CD8-positive, alpha-beta memory T cell (primary cell): ENCODE data around the gene CDH15. TPM values are rescaled to one million over a fixed set of nuclear protein-coding genes. Genes with fewer than 3 reads are reported as not detected.

ENCODE experiments used
- CTCF ChIA-PET: fragments of 350-600 bp; sonication (Branson Sonifier 250); formaldehyde crosslinking; loops from one replicate; lab custom pipeline; 2021; ENCODE audit warnings: antibody characterized with exemption; lab: Charles Lee
- POLR2A ChIA-PET: fragments of 350-600 bp; sonication (Branson Sonifier 250); formaldehyde crosslinking; loops from one replicate; lab custom pipeline; 2021; ENCODE audit warnings: antibody characterized with exemption; lab: Charles Lee
- DNase-seq, 5 donors: peaks; one replicate each; pipeline versions ENCODE4 v3.0.0 to v3.0.0-alpha.2; 2020 to 2022; ENCODE audit warnings: mixed read lengths in 1 of 5
- H3K27ac ChIP-seq: one replicate; pipeline ENCODE4 v1.7.0; 2013; ENCODE audit warnings: low read depth, mild to moderate bottlenecking, low read length, moderate library complexity
- H3K27me3 ChIP-seq: 2 replicates; pipeline ENCODE4 v1.7.0; 2013; ENCODE audit warnings: low read length, mild to moderate bottlenecking; ENCODE audit not compliant: insufficient read depth, poor library complexity, severe bottlenecking
- H3K36me3 ChIP-seq: 2 replicates; pipeline ENCODE4 v1.7.0; 2013; ENCODE audit warnings: mild to moderate bottlenecking, low read length, moderate library complexity; ENCODE audit not compliant: insufficient read depth
- H3K4me1 ChIP-seq: 2 replicates; pipeline ENCODE4 v1.7.0; 2013; ENCODE audit warnings: mild to moderate bottlenecking, low read length, moderate library complexity; ENCODE audit not compliant: insufficient read depth
- H3K4me3 ChIP-seq: 2 replicates; pipeline ENCODE4 v1.7.0; 2013; ENCODE audit warnings: mild to moderate bottlenecking, low read length
- H3K9me3 ChIP-seq: 2 replicates; pipeline ENCODE4 v1.7.0; 2013; ENCODE audit warnings: mild to moderate bottlenecking, low read length
- H3K27ac Mint-ChIP-seq, 8 donors: one replicate each; pipeline ENCODE4 v1.8.0; 2020 to 2021; ENCODE audit warnings: mixed read lengths in 8 of 8, mild to moderate bottlenecking in 6 of 8, inconsistent platforms in 3 of 8, moderate library complexity in 3 of 8
- H3K27me3 Mint-ChIP-seq, 2 donors: one replicate each; pipeline ENCODE4 v1.8.0; 2020 to 2021; ENCODE audit warnings: mixed read lengths in 2 of 2, mild to moderate bottlenecking in 1 of 2, moderate library complexity in 1 of 2
- H3K36me3 Mint-ChIP-seq, 3 donors: one replicate each; pipeline ENCODE4 v1.8.0; 2020 to 2021; ENCODE audit warnings: mixed read lengths in 3 of 3, inconsistent platforms in 1 of 3, mild to moderate bottlenecking in 1 of 3
- H3K4me1 Mint-ChIP-seq, 3 donors: one replicate each; pipeline ENCODE4 v1.8.0; 2020 to 2021; ENCODE audit warnings: mixed read lengths in 3 of 3, inconsistent platforms in 1 of 3, mild to moderate bottlenecking in 1 of 3
- H3K4me3 Mint-ChIP-seq, 7 donors: one replicate each; pipeline ENCODE4 v1.8.0; 2020 to 2021; ENCODE audit warnings: mixed read lengths in 7 of 7, mild to moderate bottlenecking in 6 of 7, moderate library complexity in 4 of 7, inconsistent platforms in 2 of 7
- H3K9me3 Mint-ChIP-seq, 5 donors: one replicate each; pipeline ENCODE4 v1.8.0; 2020 to 2022; ENCODE audit warnings: mixed read lengths in 5 of 5, mild to moderate bottlenecking in 3 of 5, moderate library complexity in 2 of 5, inconsistent platforms in 1 of 5
- polyA plus RNA-seq: library from polyadenylated mRNA; unstranded; fragments of 300-500 nt; fragmentation: Illumina TruSeq; gene quantifications from one replicate; pipeline ENCODE4 v1.2.3, GENCODE V29; 2021
- total RNA-seq, 2 experiments: library from RNA; stranded (reverse); gene quantifications; one replicate each; pipeline ENCODE4 v1.2.3, GENCODE V29; 2021

The CDH15 gene
- total and polyA plus RNA-seq, 3 experiments from 2014 or later = not detected

GRCh38 chr16:89150090-89150835 lies 21.3 kb upstream of the CDH15 start:
- Mint-ChIP-seq H3K4me3 (no peak overlapping the region), H3K36me3 (peaks cover 14 to 56% (median 25%) of the 10 kb centered on the region in 3 donors), H3K4me1 (peaks cover 0 to 4% (median 0%) of the 10 kb centered on the region in 3 donors), H3K27me3 (no peaks in the 10 kb centered on the region), H3K27ac (peak overlapping the region in 3 of 8 donors; percentile 6 to 75 (median 26)), H3K9me3 (peaks cover 0 to 1% (median 0%) of the 10 kb centered on the region in 5 donors)
- H3K4me3 ChIP-seq = no peak overlapping the region
- H3K4me1 ChIP-seq = no peaks in the 10 kb centered on the region
- H3K27me3 ChIP-seq = no peaks in the 10 kb centered on the region
- H3K27ac ChIP-seq = no peak overlapping the region
- H3K36me3 ChIP-seq = no peaks in the 10 kb centered on the region
- ChIA-PET CTCF (no interaction called here), POLR2A (no interaction called here)
- H3K9me3 ChIP-seq = no peaks in the 10 kb centered on the region
- peak in 1 of 5 donors; percentile 17 for DNase-seq

GRCh38 chr16:89150981-89151380 lies 20.6 kb upstream of the CDH15 start:
- H3K4me3 Mint-ChIP-seq = no peak overlapping the region
- peaks cover 0 to 10% (median 2%) of the 10 kb centered on the region in 3 donors for H3K4me1 Mint-ChIP-seq
- H3K27me3 Mint-ChIP-seq = no peaks in the 10 kb centered on the region
- ChIA-PET CTCF (no interaction called here), POLR2A (no interaction called here)
- no peak overlapping the region for H3K27ac ChIP-seq
- no peaks in the 10 kb centered on the region for H3K36me3 ChIP-seq
- no peaks in the 10 kb centered on the region for H3K9me3 ChIP-seq
- H3K4me3 ChIP-seq = no peak overlapping the region
- H3K4me1 ChIP-seq = no peaks in the 10 kb centered on the region
- H3K36me3 Mint-ChIP-seq = peaks cover 14 to 52% (median 25%) of the 10 kb centered on the region in 3 donors
- peak overlapping the region in 3 of 8 donors; percentile 6 to 37 (median 33) for H3K27ac Mint-ChIP-seq
- peaks cover 0 to 1% (median 0%) of the 10 kb centered on the region in 5 donors for H3K9me3 Mint-ChIP-seq
- DNase-seq = peak in 1 of 5 donors; percentile 4
- no peaks in the 10 kb centered on the region for H3K27me3 ChIP-seq

GRCh38 chr16:89152831-89153700 lies 18.5 kb upstream of the CDH15 start:
- Histone ChIP-seq H3K9me3 (no peaks in the 10 kb centered on the region), H3K4me1 (no peaks in the 10 kb centered on the region), H3K27ac (no peak overlapping the region), H3K36me3 (no peaks in the 10 kb centered on the region), H3K4me3 (no peak overlapping the region), H3K27me3 (no peaks in the 10 kb centered on the region)
- ChIA-PET CTCF (no interaction called here), POLR2A (no interaction called here)
- no peak overlapping the region for H3K4me3 Mint-ChIP-seq
- peaks cover 14 to 41% (median 19%) of the 10 kb centered on the region in 3 donors for H3K36me3 Mint-ChIP-seq
- peak overlapping the region in 3 of 8 donors; percentile 57 to 66 (median 63) for H3K27ac Mint-ChIP-seq
- peaks cover 0 to 1% (median 0%) of the 10 kb centered on the region in 5 donors for H3K9me3 Mint-ChIP-seq
- no peak for DNase-seq
- H3K4me1 Mint-ChIP-seq = peaks cover 0 to 10% (median 2%) of the 10 kb centered on the region in 3 donors
- no peaks in the 10 kb centered on the region for H3K27me3 Mint-ChIP-seq

- Mint-ChIP-seq H3K27ac (peak overlapping the region in 1 of 8 donors; percentile 71), H3K9me3 (peaks cover 0 to 1% (median 0%) of the 10 kb centered on the region in 5 donors), H3K36me3 (peaks cover 12 to 34% (median 17%) of the 10 kb centered on the region in 3 donors), H3K4me1 (peaks cover 0 to 10% (median 2%) of the 10 kb centered on the region in 3 donors), H3K4me3 (no peak overlapping the region), H3K27me3 (no peaks in the 10 kb centered on the region)
- H3K27ac ChIP-seq = no peak overlapping the region
- no peak for DNase-seq
- H3K27me3 ChIP-seq = no peaks in the 10 kb centered on the region
- ChIA-PET POLR2A (no interaction called here), CTCF (no interaction called here)
- no peak overlapping the region for H3K4me3 ChIP-seq
- H3K4me1 ChIP-seq = no peaks in the 10 kb centered on the region
- no peaks in the 10 kb centered on the region for H3K9me3 ChIP-seq
- no peaks in the 10 kb centered on the region for H3K36me3 ChIP-seq
Observed at GRCh38 chr16:89153848-89154271, 17.7 kb upstream of the CDH15 start.

- Mint-ChIP-seq H3K4me1 (peaks cover 0 to 10% (median 2%) of the 10 kb centered on the region in 3 donors), H3K27me3 (no peaks in the 10 kb centered on the region), H3K36me3 (peaks cover 5 to 26% (median 10%) of the 10 kb centered on the region in 3 donors), H3K27ac (peak overlapping the region in 2 of 8 donors; percentile 26 to 71), H3K4me3 (no peak overlapping the region), H3K9me3 (peaks cover 0 to 1% (median 0%) of the 10 kb centered on the region in 5 donors)
- Histone ChIP-seq H3K9me3 (no peaks in the 10 kb centered on the region), H3K4me1 (no peaks in the 10 kb centered on the region), H3K4me3 (no peak overlapping the region), H3K36me3 (no peaks in the 10 kb centered on the region), H3K27me3 (no peaks in the 10 kb centered on the region), H3K27ac (no peak overlapping the region)
- ChIA-PET CTCF (no interaction called here), POLR2A (interaction anchor here (0.7 kb wide), 1 partner anchor 10 kb away, joined by 3 read pairs; no protein-coding TSS in a partner anchor)
- DNase-seq = no peak
Observed at GRCh38 chr16:89154390-89155183, 17.0 kb upstream of the CDH15 start.

GRCh38 chr16:89155184-89155679 lies 16.3 kb upstream of the CDH15 start:
- DNase-seq = no peak
- ChIA-PET CTCF (interaction anchor here (1.2 kb wide), 1 partner anchor 12 kb away, joined by 4 read pairs; no protein-coding TSS in a partner anchor), POLR2A (interaction anchor here (0.7 kb wide), 1 partner anchor 11 kb away, joined by 3 read pairs; no protein-coding TSS in a partner anchor)
- peak overlapping the region in 3 of 8 donors; percentile 29 to 42 (median 33) for H3K27ac Mint-ChIP-seq
- H3K36me3 Mint-ChIP-seq = peaks cover 5 to 20% (median 10%) of the 10 kb centered on the region in 3 donors
- Histone ChIP-seq H3K36me3 (no peaks in the 10 kb centered on the region), H3K27me3 (no peaks in the 10 kb centered on the region), H3K4me3 (no peak overlapping the region), H3K27ac (no peak overlapping the region), H3K4me1 (no peaks in the 10 kb centered on the region), H3K9me3 (no peaks in the 10 kb centered on the region)
- H3K9me3 Mint-ChIP-seq = peaks cover 0 to 1% (median 0%) of the 10 kb centered on the region in 5 donors
- H3K4me1 Mint-ChIP-seq = peaks cover 0 to 10% (median 2%) of the 10 kb centered on the region in 3 donors
- H3K4me3 Mint-ChIP-seq = no peak overlapping the region
- no peaks in the 10 kb centered on the region for H3K27me3 Mint-ChIP-seq
